HUES64 (cell line): Measurements from ENCODE around the gene PRCC.

Experiments used
- H3K27ac ChIP-seq: 2 replicates; pipeline ENCODE4 v1.7.0; 2013; ENCODE audit warnings: low read depth, low read length, inconsistent platforms
- H3K27me3 ChIP-seq: 2 replicates; pipeline ENCODE4 v1.6.1; 2013; ENCODE audit warnings: mild to moderate bottlenecking, low read length; ENCODE audit not compliant: insufficient read depth
- H3K36me3 ChIP-seq: 2 replicates; pipeline ENCODE4 v1.6.1; 2013; ENCODE audit warnings: mild to moderate bottlenecking, low read length; ENCODE audit not compliant: insufficient read depth
- H3K4me1 ChIP-seq: 2 replicates; pipeline ENCODE4 v1.6.1; 2013; ENCODE audit warnings: mild to moderate bottlenecking, low read length, moderate library complexity; ENCODE audit not compliant: insufficient read depth
- H3K4me3 ChIP-seq: 2 replicates; pipeline ENCODE4 v1.5.1; 2013; ENCODE audit warnings: mild to moderate bottlenecking, low read length, moderate library complexity
- H3K9ac ChIP-seq: 2 replicates; pipeline ENCODE4 v1.6.1; 2013; ENCODE audit warnings: mild to moderate bottlenecking, low read depth, low read length
- H3K9me3 ChIP-seq: 2 replicates; pipeline ENCODE4 v1.6.1; 2013; ENCODE audit warnings: low read depth, low read length; ENCODE audit not compliant: insufficient read depth
- WGBS: fragments of 150-250, 120-280 bp; methylation state at CpG from one replicate; pipeline ENCODE4 v1.1.7; 2013; ENCODE audit warnings: missing lambda C conversion rate; 5-methylcytosine and 5-hydroxymethylcytosine counted together

The PRCC gene

DNA sequence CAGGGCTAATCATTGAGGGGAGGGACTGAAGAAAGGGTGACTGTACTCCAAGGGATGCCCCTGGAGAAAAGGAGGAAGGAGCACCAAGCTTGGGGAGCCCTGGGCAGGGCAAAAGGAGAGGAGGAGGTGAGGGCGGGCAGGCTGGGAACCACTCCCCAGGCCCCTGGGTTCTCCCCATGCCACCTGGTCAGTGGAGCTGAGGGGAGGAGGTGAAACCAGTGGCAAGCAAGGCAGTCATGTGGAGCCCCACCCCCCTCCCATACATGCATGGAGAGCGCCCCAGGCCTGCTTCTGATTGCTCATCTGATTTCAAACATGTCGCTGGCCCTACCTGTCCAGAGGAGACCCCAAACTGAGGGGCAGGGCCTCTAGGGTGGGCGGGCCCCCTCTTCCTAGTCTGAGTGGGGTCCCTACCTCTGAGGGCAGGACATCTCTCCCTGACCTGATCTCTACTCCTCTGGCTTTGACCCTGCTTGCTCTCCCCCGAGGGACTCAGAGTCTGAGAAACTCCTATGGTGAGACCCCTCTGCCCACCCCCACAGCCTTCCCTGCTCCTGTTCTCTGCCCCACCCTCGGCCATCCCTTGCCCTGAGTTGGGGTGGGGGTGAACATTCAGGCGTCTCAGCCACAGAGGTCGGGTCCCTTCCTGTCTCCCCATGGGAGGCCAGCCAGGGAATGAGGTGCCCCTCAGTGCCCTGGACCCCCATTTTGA is 73.0 kb downstream of the PRCC start:
- Histone ChIP-seq H3K27me3 (peaks cover 61% of the 10 kb centered on the region), H3K4me3 (no peak overlapping the region), H3K27ac (no peak overlapping the region), H3K9me3 (no peaks in the 10 kb centered on the region), H3K4me1 (0 out of 2 replicates have a peak, but pooled peaks cover 2% of the 10 kb centered on the region), H3K9ac (no peak overlapping the region), H3K36me3 (no peaks in the 10 kb centered on the region)
- WGBS, result 75% methylated on average over 8 of the region's 8 CpGs

DNA sequence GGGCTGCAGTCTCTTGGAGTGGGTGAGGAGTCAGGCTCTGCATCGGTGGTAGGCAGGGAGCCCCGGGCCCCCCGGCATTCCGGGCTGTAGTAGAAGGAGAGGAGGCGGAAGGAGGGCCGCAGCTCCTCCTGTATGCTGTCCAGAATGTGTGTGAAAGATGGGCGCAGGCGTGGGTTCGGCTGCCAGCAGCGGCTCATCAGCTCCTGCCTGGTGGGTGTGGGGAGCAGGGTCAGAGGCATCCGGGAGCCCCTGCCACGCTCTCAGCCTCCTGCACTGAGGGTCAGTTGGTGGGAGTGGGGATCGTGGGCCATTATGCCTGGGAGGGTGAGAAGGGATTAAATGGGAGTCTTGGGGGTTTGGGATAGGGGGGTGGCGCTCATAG is 73.6 kb downstream of the PRCC start:
- Histone ChIP-seq H3K27me3 (peaks cover 61% of the 10 kb centered on the region), H3K4me1 (0 out of 2 replicates have a peak, but pooled peaks cover 2% of the 10 kb centered on the region), H3K27ac (no peak overlapping the region), H3K36me3 (no peaks in the 10 kb centered on the region), H3K9ac (no peak overlapping the region), H3K4me3 (no peak overlapping the region), H3K9me3 (no peaks in the 10 kb centered on the region)
- 81% methylated on average over 14 of the region's 14 CpGs for WGBS

GRCh38 chr1:156841295-156841855 is 74.0 kb downstream of the PRCC start:
- H3K27me3 ChIP-seq, result peaks cover 65% of the 10 kb centered on the region
- H3K4me1 ChIP-seq, result 0 out of 2 replicates have a peak, but pooled peaks cover 2% of the 10 kb centered on the region
- H3K9me3 ChIP-seq, result no peaks in the 10 kb centered on the region
- no peak overlapping the region for H3K9ac ChIP-seq
- 69% methylated on average over 14 of the region's 16 CpGs for WGBS
- H3K4me3 ChIP-seq, result no peak overlapping the region
- H3K36me3 ChIP-seq, result no peaks in the 10 kb centered on the region
- no peak overlapping the region for H3K27ac ChIP-seq

GRCh38 chr1:156842618-156843300 is 75.4 kb downstream of the PRCC start:
- H3K4me1 ChIP-seq, result 0 out of 2 replicates have a peak, but pooled peaks cover 2% of the 10 kb centered on the region
- H3K9ac ChIP-seq, result no peak overlapping the region
- 89% methylated on average over 9 of the region's 9 CpGs for WGBS
- H3K27ac ChIP-seq, result no peak overlapping the region
- peaks cover 72% of the 10 kb centered on the region for H3K27me3 ChIP-seq
- no peak overlapping the region for H3K4me3 ChIP-seq
- H3K9me3 ChIP-seq, result no peaks in the 10 kb centered on the region
- no peaks in the 10 kb centered on the region for H3K36me3 ChIP-seq

GRCh38 chr1:156844102-156844501 is 76.8 kb downstream of the PRCC start:
- Histone ChIP-seq H3K9me3 (no peaks in the 10 kb centered on the region), H3K36me3 (no peaks in the 10 kb centered on the region), H3K27ac (no peak overlapping the region), H3K9ac (no peak overlapping the region), H3K27me3 (peaks cover 81% of the 10 kb centered on the region), H3K4me1 (peaks cover 7% of the 10 kb centered on the region; the same call in 1 of the 2 replicates), H3K4me3 (no peak overlapping the region)
- WGBS, result 73% methylated on average over 6 of the region's 6 CpGs

- H3K27me3 ChIP-seq, result peaks cover 86% of the 10 kb centered on the region
- H3K4me1 ChIP-seq, result peaks cover 7% of the 10 kb centered on the region; the same call in 1 of the 2 replicates
- no peak overlapping the region for H3K9ac ChIP-seq
- H3K27ac ChIP-seq, result no peak overlapping the region
- 63% methylated on average over 14 of the region's 14 CpGs for WGBS
- H3K4me3 ChIP-seq, result peak overlapping the region; percentile 48; the same call in 1 of the 2 replicates
- H3K36me3 ChIP-seq, result no peaks in the 10 kb centered on the region
- H3K9me3 ChIP-seq, result no peaks in the 10 kb centered on the region
These were observed 77.3 kb downstream of the PRCC start for GRCh38 chr1:156844638-156845037.

GRCh38 chr1:156845055-156845952 is 78.0 kb downstream of the PRCC start:
- Histone ChIP-seq H3K27ac (no peak overlapping the region), H3K9ac (no peak overlapping the region), H3K4me3 (peak overlapping the region; percentile 48), H3K9me3 (no peaks in the 10 kb centered on the region), H3K36me3 (no peaks in the 10 kb centered on the region), H3K4me1 (peaks cover 7% of the 10 kb centered on the region; the same call in 1 of the 2 replicates), H3K27me3 (peaks cover 93% of the 10 kb centered on the region)
- WGBS, result 13% methylated on average over 64 of the region's 69 CpGs

DNA sequence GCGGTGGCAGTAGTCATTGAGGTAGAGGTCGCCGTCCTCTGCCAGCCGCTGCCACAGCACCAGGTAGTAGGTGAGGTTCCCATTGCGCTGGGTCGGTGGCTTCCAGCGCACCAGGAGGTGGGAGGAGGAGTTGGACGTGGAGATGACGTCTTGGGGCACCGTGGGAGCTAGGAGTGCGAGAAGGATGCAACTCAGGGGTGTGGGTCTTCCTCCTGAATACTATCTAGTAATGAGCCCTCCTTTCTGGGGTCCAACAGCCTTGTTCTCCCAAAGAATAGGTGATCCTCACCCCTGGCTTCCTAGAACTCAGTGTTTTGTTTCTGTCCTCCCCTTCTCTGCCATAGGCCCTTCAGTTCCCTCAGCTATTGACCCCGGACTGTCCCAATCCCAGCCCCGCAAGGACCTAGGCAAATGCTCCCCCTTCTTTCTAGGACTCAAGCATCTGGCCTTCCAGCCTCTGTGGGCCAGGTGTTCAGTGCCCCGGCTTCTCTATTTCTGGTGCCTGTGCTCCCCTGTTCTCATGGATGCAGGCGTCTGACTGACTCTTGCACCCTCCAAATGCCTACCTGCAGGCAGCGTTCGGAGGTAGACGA is 78.7 kb downstream of the PRCC start:
- Histone ChIP-seq H3K4me3 (no peak overlapping the region), H3K36me3 (no peaks in the 10 kb centered on the region), H3K27me3 (peaks cover 99% of the 10 kb centered on the region), H3K9me3 (no peaks in the 10 kb centered on the region), H3K9ac (no peak overlapping the region), H3K27ac (no peak overlapping the region), H3K4me1 (peaks cover 7% of the 10 kb centered on the region; the same call in 1 of the 2 replicates)
- WGBS, result 44% methylated on average over 18 of the region's 18 CpGs

DNA sequence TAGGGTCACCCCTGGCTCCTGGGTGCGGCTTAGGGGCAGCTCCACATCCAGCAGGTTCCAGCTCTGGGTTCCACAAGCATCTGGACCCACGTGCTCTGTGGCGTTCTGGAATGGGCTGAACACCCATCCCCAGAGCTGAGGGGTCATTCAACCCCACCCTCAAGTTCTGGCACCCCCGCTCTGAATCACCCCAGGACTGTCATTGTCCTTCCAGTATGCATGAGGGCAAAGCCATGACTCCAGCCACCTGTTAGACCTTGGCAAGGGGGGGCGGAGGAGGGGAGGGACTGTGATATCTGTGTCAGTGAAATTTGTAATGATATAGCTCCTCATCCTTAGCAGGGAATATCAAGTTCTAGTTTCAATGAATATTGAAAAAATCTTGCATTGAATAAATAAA is 79.3 kb downstream of the PRCC start:
- no peak overlapping the region for H3K9ac ChIP-seq
- H3K4me1 ChIP-seq, result peaks cover 7% of the 10 kb centered on the region; the same call in 1 of the 2 replicates
- WGBS, result 79% methylated on average over 5 of the region's 5 CpGs
- H3K9me3 ChIP-seq, result no peaks in the 10 kb centered on the region
- H3K4me3 ChIP-seq, result no peak overlapping the region
- H3K27me3 ChIP-seq, result peaks cover 99% of the 10 kb centered on the region
- H3K27ac ChIP-seq, result no peak overlapping the region
- no peaks in the 10 kb centered on the region for H3K36me3 ChIP-seq

DNA sequence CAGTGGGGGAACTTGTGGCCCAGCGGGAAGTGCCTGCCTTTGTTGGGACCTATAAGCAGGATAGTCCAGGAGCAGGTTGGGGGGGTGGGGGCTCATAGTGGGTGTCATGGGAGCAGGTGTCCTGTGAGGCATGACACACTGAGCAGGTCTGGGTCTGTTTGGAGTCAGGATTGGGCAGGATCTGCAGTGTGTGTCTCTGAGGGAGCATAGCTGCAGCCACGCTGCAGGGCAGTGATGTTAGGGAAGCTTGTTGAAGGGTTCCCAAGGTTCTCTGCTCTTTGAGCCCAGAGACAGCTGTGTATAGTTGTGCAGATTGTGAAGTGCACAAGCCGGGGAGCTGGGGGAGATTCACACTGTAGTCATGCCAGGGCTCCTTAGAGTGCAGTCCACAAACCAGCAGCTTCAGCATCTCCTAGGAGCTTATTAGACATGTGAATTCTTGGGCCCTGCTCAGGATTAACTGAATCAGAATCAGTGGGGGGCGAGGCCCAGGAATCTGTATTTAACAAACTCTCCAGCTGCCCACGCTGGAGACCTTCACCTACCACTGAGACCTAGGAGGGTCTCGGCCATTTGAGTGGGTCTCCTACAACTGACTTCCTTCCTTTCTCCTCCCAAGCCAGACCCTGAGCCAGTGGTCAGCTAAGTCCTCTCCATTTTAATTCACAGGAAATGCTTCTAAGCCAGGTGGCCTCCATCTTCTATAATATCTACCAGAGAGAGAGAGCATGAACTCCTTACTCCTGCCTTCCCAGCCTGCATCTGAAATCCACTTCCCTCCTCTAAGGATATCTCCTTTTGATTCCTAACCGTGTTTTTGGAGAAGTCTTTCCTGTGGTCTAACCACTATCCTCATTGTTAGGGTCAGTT is 80.5 kb downstream of the PRCC start:
- no peak overlapping the region for H3K9ac ChIP-seq
- H3K27ac ChIP-seq, result no peak overlapping the region
- H3K27me3 ChIP-seq, result peaks cover 100% of the 10 kb centered on the region
- no peaks in the 10 kb centered on the region for H3K36me3 ChIP-seq
- no peaks in the 10 kb centered on the region for H3K9me3 ChIP-seq
- 68% methylated on average over 7 of the region's 7 CpGs for WGBS
- peaks cover 7% of the 10 kb centered on the region; the same call in 1 of the 2 replicates for H3K4me1 ChIP-seq
- no peak overlapping the region for H3K4me3 ChIP-seq
